ENCODE data around the gene DTNBP1.

DTNBP1 gene

GRCh38 chr6:15493437-15494168 is 169.2 kb downstream of the DTNBP1 start:
- in situ Hi-C loops (cut with MboI; ENCODE audit: low sequenced_read_pairs), result no loop called here

DNA sequence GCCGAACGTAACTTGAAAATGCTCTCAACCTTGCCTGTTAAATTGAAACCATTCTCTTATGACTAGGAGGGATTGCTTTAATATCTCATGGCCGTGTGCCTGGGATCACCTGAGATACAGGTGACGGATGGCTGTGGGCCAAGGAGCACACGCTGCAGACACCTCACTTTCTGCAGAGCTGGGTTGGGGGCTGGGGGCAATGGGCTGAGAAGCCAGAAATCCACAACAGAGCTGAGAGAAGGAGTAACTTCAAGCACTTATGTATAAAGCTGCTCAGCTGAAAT is 170.9 kb downstream of the DTNBP1 start:
- in situ Hi-C loops (cut with MboI; ENCODE audit: low sequenced_read_pairs), result no loop called here

GRCh38 chr6:15491255-15491985 is 171.4 kb downstream of the DTNBP1 start:
- in situ Hi-C loops (cut with MboI; ENCODE audit: low sequenced_read_pairs), result no loop called here

- in situ Hi-C loops (cut with MboI; ENCODE audit: low sequenced_read_pairs), result no loop called here
These were observed 172.4 kb downstream of the DTNBP1 start for GRCh38 chr6:15490242-15491100.

- in situ Hi-C loops (cut with MboI; ENCODE audit: low sequenced_read_pairs), result no loop called here
These were observed 173.4 kb downstream of the DTNBP1 start for GRCh38 chr6:15489261-15489962.

- in situ Hi-C loops (cut with MboI; ENCODE audit: low sequenced_read_pairs), result no loop called here
These were observed 175.6 kb downstream of the DTNBP1 start for GRCh38 chr6:15487262-15487661.

DNA sequence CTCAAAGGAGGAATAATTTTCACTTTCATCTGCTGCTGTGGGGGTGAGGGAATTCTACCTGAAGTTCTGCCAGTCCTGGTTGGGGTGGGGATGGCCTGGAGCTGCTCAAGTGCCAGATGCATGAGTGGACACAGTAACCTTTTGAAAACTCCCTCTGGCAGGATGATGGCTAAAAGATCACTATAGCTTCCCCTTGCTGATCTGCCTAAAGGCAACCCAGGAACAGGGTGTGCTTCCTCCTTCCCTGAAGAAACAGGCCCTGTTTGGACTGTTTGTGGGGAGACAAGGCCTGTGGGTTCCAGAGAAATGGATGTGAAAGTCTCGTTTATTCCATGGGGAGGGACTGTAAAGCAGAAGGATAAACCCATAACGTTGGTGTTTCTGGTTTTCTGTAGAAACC is 176.9 kb downstream of the DTNBP1 start:
- in situ Hi-C loops (cut with MboI; ENCODE audit: low sequenced_read_pairs), result no loop called here

GRCh38 chr6:15484821-15485220 is 178.0 kb downstream of the DTNBP1 start:
- in situ Hi-C loops (cut with MboI; ENCODE audit: low sequenced_read_pairs), result no loop called here

DNA sequence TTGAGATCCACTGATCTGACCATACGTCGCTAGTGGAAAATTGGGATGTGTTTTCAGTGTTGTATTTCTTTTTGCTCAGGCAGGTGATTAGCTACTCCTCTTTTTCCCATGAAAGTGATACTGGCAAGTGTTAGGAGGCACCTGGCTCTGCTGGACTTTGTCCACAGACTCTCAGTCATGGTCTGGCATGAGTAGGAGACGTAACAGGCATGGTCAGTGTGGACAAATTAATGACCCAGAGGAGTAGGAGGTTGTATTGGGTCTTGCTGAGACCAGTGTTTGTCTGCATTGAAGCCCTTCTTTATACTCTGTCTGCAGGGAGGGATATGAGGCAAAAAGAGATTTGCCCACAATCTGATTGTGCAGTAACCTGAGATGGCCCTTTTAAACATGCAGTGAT is 178.7 kb downstream of the DTNBP1 start:
- in situ Hi-C loops (cut with MboI; ENCODE audit: low sequenced_read_pairs), result no loop called here

DNA sequence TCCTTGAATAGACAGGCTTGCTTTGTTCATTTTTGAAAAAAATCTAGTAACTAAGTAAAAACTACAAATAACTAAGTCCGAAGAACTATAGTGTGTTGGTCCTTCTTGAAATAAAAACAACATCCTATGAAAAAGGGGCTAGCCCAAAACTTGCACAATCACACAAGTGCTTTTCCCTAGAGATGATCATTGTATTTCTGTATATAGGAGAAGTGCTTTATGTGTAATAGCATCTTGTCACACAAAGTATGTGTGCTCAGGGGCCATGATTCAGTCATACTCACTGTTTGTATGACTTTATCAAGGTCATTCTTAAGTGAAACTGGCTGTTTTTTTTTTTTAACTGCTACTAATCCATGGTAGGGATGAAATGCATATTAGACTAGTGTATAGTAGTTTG is 179.8 kb downstream of the DTNBP1 start:
- in situ Hi-C loops (cut with MboI; ENCODE audit: low sequenced_read_pairs), result no loop called here

DNA sequence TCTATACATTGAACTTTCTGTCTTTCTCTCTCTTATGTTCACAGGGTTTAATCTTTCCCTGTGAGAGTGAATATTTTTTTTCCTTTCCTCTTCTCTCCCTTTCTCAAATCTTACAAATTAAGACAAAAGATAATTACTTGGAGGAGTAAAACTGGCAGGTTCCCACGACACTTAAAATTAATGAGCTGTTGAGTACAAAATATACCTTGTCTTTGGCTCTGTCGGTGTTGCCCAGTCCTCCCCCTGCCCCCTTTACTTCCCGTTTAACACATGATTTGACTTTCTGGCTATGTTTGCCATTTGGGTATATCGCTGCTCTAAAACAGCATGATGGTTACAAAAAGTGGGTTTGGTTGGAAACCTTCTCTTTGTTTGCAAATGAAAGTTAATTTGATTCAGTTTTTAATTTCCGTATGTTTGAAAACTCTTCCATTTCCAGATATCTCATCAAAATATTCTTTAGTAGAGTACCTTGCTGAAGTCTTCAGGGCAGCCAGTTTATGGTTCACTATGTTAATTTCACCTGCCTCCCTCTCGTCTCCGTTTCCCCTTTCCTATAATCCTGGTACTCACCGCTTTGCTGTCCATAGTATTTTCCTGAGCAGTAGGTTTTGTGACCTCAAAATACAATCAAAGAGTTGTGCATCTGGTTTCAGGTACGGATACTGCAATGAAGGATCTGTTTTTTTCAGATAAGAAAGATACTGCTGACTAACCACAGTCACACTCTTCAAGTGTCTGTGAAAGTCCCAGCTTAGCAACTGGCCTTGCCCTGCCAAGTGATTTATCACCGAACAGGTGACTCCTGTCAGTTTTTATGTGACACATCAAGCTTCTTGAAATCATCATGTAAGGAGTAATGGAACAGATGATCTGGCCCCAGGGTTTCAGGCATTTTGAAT is 181.2 kb downstream of the DTNBP1 start:
- in situ Hi-C loops (cut with MboI; ENCODE audit: low sequenced_read_pairs), result no loop called here

DNA sequence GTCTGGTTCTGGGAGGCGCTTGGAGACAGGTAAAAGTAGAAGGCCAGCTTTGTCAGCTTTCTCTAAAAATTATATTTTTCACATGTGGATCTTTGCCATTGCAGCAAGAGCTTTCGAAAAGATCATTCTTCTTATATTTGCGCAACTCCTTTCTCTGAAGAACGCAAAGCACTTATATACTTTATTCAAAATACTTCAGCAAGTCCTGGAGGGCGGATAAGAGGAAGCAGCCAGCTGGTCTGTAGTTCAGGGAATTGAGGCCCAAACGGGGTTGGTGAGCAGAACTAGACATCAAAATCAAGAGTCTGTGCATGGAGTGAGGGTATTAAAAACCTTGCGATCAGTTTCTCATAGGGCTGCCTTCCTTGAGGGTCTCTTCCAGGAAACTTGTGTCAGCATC is 182.3 kb downstream of the DTNBP1 start:
- in situ Hi-C loops (cut with MboI; ENCODE audit: low sequenced_read_pairs), result no loop called here

GRCh38 chr6:15479761-15480160 is 183.1 kb downstream of the DTNBP1 start:
- in situ Hi-C loops (cut with MboI; ENCODE audit: low sequenced_read_pairs), result no loop called here

GRCh38 chr6:15477746-15478145 is 185.1 kb downstream of the DTNBP1 start:
- in situ Hi-C loops (cut with MboI; ENCODE audit: low sequenced_read_pairs), result no loop called here

DNA sequence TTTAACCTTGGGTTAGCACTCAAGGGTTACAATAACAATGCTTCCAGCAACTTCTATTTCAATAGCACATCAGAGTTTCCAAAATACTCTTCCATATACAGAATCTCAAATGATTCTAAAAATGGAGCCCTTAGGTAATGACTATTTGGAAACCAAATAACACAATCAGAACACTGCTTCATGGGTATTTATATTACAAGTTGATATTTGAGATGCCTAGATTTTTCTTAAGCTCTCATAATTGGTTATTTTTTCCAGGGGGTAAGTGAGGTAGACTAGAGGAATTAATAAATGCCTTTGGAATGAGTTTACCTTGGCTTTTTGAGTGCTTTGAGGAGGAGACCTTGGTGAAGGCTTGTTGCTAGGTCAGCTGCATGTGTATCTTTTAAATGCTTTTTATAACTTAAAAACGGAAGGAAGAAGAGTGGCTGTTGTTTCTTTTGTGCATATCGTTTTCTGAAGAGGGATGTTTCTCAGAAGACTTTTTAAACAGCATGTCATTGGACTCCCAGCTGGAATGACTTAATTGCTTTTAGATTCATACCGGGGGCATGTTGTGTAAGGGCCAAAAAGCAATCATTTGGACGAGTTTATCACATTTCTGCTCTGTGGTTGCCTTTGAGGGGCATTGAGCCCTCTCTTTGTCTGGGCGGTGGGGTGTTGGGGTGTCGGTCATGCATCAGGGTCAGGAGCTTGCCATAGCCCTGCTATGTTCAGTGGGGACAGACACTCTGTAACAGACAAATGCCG is 186.0 kb downstream of the DTNBP1 start:
- in situ Hi-C loops (cut with MboI; ENCODE audit: low sequenced_read_pairs), result no loop called here

DNA sequence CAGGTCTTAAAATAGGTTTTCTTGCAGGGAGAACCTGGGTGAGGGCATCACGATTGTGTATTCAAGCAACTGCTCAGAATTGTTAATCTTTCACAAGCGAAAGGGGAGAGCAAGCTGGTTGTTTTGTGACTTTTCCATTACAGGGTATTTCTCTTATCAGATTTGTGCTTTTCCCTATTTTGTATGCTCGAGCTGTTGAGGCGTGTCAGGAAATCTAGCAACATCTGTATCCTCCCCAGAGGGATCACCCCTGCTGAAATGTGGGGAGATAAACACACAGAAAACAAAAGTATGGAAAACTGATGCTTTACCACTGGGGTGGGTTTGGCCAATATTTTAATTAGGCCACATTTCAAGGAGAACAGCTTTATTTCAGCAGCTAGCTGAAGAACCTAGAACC is 187.0 kb downstream of the DTNBP1 start:
- in situ Hi-C loops (cut with MboI; ENCODE audit: low sequenced_read_pairs), result no loop called here

DNA sequence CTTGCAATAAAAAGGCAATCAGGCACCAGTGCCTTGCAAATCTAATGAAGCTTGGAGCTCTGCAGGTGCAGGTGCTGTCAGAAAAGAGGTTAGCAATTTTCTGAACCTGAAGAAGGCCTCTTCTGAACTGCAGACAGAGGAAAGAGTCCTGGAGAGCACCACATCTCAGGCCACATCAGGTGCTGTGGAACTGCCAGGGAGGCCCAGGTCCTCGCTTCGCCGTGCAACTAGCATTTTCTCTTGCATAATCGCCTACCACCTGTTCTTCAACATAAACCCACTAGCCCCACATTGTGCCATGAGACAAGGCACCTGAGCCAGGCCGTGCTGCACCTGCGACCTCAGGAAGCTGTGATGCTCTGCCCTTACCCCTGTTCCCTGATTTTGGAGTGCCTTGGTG is 187.6 kb downstream of the DTNBP1 start:
- in situ Hi-C loops (cut with MboI; ENCODE audit: low sequenced_read_pairs), result no loop called here

GRCh38 chr6:15474196-15474595 is 188.6 kb downstream of the DTNBP1 start:
- in situ Hi-C loops (cut with MboI; ENCODE audit: low sequenced_read_pairs), result no loop called here

GRCh38 chr6:15473741-15474161 is 189.1 kb downstream of the DTNBP1 start:
- in situ Hi-C loops (cut with MboI; ENCODE audit: low sequenced_read_pairs), result no loop called here

Measured in HL-60/S4 treated with phorbol 12-myristate 13-acetate at 8.2 ng/mL for 4 days and 3 days (cell line).